Neural progenitor cell (in vitro differentiated cells): Measurements from ENCODE around the gene CD248.

Source experiments
- EZH2 ChIP-seq: fragments of 200-600 bp; sonication (generic); IDR thresholded peaks from 2 replicates; pipeline ENCODE4 v1.6.1; 2017; ENCODE audit warnings: antibody characterized with exemption, mild to moderate bottlenecking, moderate library complexity
- EZH2phosphoT487 ChIP-seq: fragments of 200-600 bp; sonication (generic); IDR thresholded peaks from 2 replicates; pipeline ENCODE4 v1.6.1; 2017; ENCODE audit warnings: antibody characterized with exemption
- TF ChIP-seq, protein P1 (sequence below): fragments of 200-600 bp; sonication (generic); IDR thresholded peaks from 2 replicates; pipeline ENCODE4 v1.5.1; 2017; ENCODE audit warnings: antibody characterized with exemption, mild to moderate bottlenecking

DNA sequence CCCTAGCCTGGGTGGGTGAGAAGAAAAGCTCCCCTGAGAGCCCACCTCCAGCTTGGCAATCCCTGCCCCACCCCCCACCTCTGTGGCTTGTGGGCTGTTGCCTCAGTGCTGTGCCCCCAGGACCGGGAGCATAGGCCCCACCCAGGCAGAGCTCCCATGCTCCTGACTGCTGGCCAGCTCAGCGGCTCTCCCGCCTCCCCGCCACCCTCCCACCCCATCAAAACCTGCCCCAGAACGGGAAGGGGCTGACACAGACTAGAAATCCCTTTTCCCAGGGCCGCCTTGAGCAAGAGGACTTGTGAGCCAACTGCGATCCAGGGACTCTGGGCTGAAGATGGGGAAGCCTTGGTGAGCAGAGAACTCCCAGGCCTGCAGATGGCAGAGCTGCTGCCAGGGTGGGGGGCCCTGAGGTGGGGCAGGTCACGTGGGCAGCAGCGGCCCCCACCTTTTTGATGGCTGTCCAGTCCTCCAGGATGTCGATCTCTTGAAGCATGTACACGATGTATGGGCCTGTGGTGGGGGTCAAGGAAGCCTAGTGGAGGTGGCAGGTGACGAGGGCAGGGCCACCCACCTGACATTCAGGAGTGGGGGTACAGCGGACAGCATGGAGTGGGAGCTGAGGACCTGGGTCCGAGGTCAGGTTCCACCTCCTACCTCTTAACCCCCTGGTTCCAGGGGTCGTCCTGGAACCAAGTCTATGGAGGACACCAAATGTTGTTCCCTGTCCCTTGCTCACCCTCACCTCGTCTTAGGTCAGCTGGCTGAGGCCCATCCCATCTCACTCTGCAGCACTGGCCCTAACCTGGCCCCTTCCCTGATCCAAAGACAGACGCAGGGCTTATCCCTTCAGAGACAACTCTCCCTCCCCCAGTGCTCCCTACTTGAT is 21.7 kb upstream of the CD248 start:
- TF ChIP-seq, protein P1, sequence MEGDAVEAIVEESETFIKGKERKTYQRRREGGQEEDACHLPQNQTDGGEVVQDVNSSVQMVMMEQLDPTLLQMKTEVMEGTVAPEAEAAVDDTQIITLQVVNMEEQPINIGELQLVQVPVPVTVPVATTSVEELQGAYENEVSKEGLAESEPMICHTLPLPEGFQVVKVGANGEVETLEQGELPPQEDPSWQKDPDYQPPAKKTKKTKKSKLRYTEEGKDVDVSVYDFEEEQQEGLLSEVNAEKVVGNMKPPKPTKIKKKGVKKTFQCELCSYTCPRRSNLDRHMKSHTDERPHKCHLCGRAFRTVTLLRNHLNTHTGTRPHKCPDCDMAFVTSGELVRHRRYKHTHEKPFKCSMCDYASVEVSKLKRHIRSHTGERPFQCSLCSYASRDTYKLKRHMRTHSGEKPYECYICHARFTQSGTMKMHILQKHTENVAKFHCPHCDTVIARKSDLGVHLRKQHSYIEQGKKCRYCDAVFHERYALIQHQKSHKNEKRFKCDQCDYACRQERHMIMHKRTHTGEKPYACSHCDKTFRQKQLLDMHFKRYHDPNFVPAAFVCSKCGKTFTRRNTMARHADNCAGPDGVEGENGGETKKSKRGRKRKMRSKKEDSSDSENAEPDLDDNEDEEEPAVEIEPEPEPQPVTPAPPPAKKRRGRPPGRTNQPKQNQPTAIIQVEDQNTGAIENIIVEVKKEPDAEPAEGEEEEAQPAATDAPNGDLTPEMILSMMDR, result no peak
- no peak for TF ChIP-seq EZH2phosphoT487
- no peak for TF ChIP-seq EZH2
